ENCODE results near the gene TMEM164.

The TMEM164 gene

GRCh38 chrX:110021258-110022022 is 18.5 kb downstream of the TMEM164 start:
- H3K27ac ChIP-seq (replicated peaks): no peak overlapping the region
- no peak for TF ChIP-seq GABPA (IDR thresholded peaks at IDR 0.05; ENCODE audit: low read depth)
- H3K27me3 ChIP-seq (ENCODE audit: insufficient read depth, poor library complexity, severe bottlenecking): no peaks in the 10 kb centered on the region
- DNase-seq (ENCODE audit: low read depth in 1 of 2, low spot score in 1 of 2): no peak
- no peak overlapping the region for H3K4me3 ChIP-seq (replicated peaks; ENCODE audit: insufficient read depth, low read length)

- TF ChIP-seq SPI1 (IDR thresholded peaks at IDR 0.05; ENCODE audit: borderline replicate concordance, low read depth): peak; percentile 36; the same call in 1 of the 2 replicates
- no peak for TF ChIP-seq GABPA (IDR thresholded peaks at IDR 0.05; ENCODE audit: low read depth)
- DNase-seq (ENCODE audit: low read depth in 1 of 2, low spot score in 1 of 2): no peak
- no peak overlapping the region for H3K4me3 ChIP-seq (replicated peaks; ENCODE audit: insufficient read depth, low read length)
- no peaks in the 10 kb centered on the region for H3K27me3 ChIP-seq (ENCODE audit: insufficient read depth, poor library complexity, severe bottlenecking)
- no peak overlapping the region for H3K27ac ChIP-seq (replicated peaks)
Observed at GRCh38 chrX:110022599-110023448, 19.9 kb downstream of the TMEM164 start.

- H3K27ac ChIP-seq (replicated peaks): no peak overlapping the region
- no peaks in the 10 kb centered on the region for H3K27me3 ChIP-seq (ENCODE audit: insufficient read depth, poor library complexity, severe bottlenecking)
- TF ChIP-seq REST (IDR thresholded peaks at IDR 0.05; ENCODE audit: insufficient replicate concordance, low read depth) (no peak), GABPA (IDR thresholded peaks at IDR 0.05; ENCODE audit: low read depth) (no peak), POLR2AphosphoS5 (IDR thresholded peaks at IDR 0.05; ENCODE audit: low read depth) (no peak), CTCF (IDR thresholded peaks at IDR 0.05; ENCODE audit: insufficient read depth, low read length) (no peak), SPI1 (IDR thresholded peaks at IDR 0.05; ENCODE audit: borderline replicate concordance, low read depth) (no peak)
- no peak overlapping the region for H3K4me3 ChIP-seq (replicated peaks; ENCODE audit: insufficient read depth, low read length)
- no peak for DNase-seq (ENCODE audit: low read depth in 1 of 2, low spot score in 1 of 2)
Observed at GRCh38 chrX:110025395-110025794, 22.5 kb downstream of the TMEM164 start.

GRCh38 chrX:110026099-110026844 is 23.4 kb downstream of the TMEM164 start:
- TF ChIP-seq SPI1 (IDR thresholded peaks at IDR 0.05; ENCODE audit: borderline replicate concordance, low read depth) (no peak), POLR2AphosphoS5 (IDR thresholded peaks at IDR 0.05; ENCODE audit: low read depth) (no peak), GABPA (IDR thresholded peaks at IDR 0.05; ENCODE audit: low read depth) (no peak), REST (IDR thresholded peaks at IDR 0.05; ENCODE audit: insufficient replicate concordance, low read depth) (no peak)
- DNase-seq (ENCODE audit: low read depth in 1 of 2, low spot score in 1 of 2): no peak
- Histone ChIP-seq H3K27me3 (ENCODE audit: insufficient read depth, poor library complexity, severe bottlenecking) (no peaks in the 10 kb centered on the region), H3K27ac (replicated peaks) (no peak overlapping the region), H3K4me3 (replicated peaks; ENCODE audit: insufficient read depth, low read length) (no peak overlapping the region)
